Tibial nerve (tissue), 3 donors: ENCODE results near the gene PPP4R3B.

Source experiments
- POLR2A ChIP-seq, 2 donors: fragments of 450-650 bp; IDR thresholded peaks; one replicate each; pipeline ENCODE4 v1.6.1; 2017; ENCODE audit warnings: antibody characterized with exemption in 2 of 2, mild to moderate bottlenecking in 2 of 2, moderate library complexity in 2 of 2
- TF ChIP-seq, protein P1 (sequence below), 5 experiments: fragments of 200-600 bp in 3 of 5; fragments of 450-650 bp in 2 of 5; sonication (generic) in 3 of 5; IDR thresholded peaks; one replicate each; pipeline ENCODE4 v1.5.1; 2016 to 2019; ENCODE audit warnings: antibody characterized with exemption in 5 of 5, mild to moderate bottlenecking in 3 of 5, moderate library complexity in 2 of 5

DNA sequence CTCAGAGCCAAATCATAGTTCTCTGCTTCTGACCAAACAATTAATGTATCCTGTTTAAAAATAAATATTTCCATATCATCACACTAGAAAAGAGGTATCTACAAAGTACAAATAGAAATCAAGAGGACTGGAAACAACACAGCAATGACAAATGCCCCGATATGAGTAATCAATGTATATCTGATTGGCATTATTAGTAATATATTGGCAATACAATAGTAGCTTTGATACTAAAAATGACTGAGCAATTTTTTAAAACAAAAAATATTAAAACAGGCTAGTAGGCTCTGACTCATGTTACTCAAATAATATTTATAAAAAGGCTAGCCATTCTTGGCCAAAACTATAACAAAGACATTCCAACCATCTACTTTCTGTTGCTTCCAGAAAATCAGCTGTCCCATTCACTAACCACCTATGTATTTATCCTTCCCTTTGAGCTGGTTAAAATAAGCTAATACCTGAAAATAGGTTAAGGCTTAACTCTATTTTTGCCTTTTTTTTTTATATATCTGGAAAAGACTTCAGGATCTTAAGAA lies 13.3 kb downstream of the PPP4R3B start:
- TF ChIP-seq, protein P1, sequence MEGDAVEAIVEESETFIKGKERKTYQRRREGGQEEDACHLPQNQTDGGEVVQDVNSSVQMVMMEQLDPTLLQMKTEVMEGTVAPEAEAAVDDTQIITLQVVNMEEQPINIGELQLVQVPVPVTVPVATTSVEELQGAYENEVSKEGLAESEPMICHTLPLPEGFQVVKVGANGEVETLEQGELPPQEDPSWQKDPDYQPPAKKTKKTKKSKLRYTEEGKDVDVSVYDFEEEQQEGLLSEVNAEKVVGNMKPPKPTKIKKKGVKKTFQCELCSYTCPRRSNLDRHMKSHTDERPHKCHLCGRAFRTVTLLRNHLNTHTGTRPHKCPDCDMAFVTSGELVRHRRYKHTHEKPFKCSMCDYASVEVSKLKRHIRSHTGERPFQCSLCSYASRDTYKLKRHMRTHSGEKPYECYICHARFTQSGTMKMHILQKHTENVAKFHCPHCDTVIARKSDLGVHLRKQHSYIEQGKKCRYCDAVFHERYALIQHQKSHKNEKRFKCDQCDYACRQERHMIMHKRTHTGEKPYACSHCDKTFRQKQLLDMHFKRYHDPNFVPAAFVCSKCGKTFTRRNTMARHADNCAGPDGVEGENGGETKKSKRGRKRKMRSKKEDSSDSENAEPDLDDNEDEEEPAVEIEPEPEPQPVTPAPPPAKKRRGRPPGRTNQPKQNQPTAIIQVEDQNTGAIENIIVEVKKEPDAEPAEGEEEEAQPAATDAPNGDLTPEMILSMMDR (IDR thresholded peaks at IDR 0.05): no peak
- TF ChIP-seq POLR2A (IDR thresholded peaks at IDR 0.05): no peak
